ENCODE measurements around the gene RFLNA.

Gene RFLNA

DNA sequence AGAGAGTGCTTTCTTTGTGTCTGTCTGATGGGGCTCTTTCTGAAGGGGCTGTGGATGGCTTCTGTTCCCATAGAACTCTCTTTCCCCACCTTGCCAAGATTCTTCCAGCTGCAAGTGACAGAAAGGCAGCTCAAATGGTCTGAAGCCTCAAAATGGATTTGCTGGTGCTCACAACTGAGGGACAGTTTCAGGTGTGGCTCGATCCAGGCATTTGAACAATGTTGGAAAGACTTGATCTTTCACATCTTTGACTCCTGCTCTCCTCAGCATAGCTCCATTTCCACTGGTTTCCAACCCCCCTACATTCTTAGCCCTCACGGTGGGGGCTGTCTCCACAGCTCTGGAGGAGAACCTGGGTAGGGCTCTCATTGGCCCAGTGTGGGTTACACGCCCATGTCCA lies 15.9 kb downstream of the RFLNA start:
- no peaks in the 10 kb centered on the region for H3K9me3 ChIP-seq (ENCODE audit: low read length)
- H3K27me3 ChIP-seq (ENCODE audit: insufficient read depth, low read length) = no peaks in the 10 kb centered on the region
- H3K4me3 ChIP-seq (ENCODE audit: low read length) = no peak overlapping the region
- H3K36me3 ChIP-seq (ENCODE audit: insufficient read depth, low read length) = no peaks in the 10 kb centered on the region
- H3K4me1 ChIP-seq (ENCODE audit: insufficient read depth, low read length) = no peaks in the 10 kb centered on the region
- H2AFZ ChIP-seq (ENCODE audit: low read depth, low read length) = no peak overlapping the region

DNA sequence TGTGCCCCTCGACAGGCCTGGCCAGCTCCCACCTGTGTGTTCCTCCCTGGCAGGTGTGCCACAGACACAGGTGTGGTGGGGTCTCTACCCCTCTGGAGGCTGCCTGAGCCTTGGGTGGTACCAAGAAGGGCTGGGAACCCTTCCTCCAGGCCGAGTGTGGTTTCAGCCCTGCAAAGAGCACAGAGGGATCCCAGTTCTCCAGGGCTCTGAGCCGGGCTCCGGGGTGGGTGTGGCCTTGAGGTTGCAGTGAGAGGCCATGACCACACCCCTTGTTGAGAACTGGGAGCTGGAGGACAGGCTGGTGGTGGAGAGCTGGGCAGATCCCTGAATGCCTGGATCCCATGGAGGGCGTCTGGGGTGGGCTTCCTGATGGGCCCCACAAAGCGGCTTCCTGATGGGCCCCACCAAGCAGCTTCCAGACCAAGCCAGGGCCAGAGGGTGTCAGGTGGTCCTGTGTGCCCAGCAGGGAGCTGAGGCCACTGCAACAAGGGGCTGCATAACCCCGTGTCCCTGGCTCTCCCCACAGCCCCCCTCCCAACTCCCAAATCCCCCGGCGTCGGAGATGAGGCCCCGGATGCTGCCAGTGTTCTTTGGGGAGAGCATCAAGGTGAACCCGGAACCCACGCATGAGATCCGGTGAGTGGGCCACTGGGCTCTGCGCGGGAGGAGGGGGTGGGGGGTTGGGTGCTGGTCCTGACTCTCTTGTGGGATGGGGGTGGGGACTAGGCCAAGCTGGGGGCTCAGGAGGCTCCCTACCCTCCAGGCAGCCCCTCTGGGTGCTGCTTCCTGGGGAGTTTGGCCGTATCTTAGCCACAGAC lies 16.6 kb downstream of the RFLNA start:
- Histone ChIP-seq H3K9me3 (ENCODE audit: low read length) (no peaks in the 10 kb centered on the region), H3K27me3 (ENCODE audit: insufficient read depth, low read length) (no peaks in the 10 kb centered on the region), H3K4me3 (ENCODE audit: low read length) (no peak overlapping the region), H2AFZ (ENCODE audit: low read depth, low read length) (no peak overlapping the region), H3K4me1 (ENCODE audit: insufficient read depth, low read length) (no peaks in the 10 kb centered on the region), H3K36me3 (ENCODE audit: insufficient read depth, low read length) (no peaks in the 10 kb centered on the region)

DNA sequence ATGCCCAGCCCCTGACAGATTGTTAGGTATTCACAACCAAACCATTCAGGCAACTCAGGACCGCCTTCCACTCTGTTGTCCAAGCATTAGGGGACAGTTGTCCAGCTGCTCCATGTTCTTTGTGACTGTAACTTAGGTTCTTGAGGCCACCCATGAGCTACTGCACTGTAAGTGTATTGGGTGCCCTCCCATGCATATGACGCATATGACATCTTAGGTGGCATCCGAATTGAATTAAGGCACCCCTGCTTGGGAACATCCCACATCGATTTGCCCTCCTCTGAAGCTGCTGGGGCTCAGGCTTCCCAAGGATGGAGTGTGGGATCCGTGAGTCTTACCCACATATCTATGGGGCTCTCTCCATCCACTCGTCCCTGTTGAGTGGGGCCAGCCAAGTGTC lies 17.7 kb downstream of the RFLNA start:
- no peaks in the 10 kb centered on the region for H3K4me1 ChIP-seq (ENCODE audit: insufficient read depth, low read length)
- no peak overlapping the region for H2AFZ ChIP-seq (ENCODE audit: low read depth, low read length)
- no peaks in the 10 kb centered on the region for H3K36me3 ChIP-seq (ENCODE audit: insufficient read depth, low read length)
- H3K27me3 ChIP-seq (ENCODE audit: insufficient read depth, low read length) = no peaks in the 10 kb centered on the region
- H3K4me3 ChIP-seq (ENCODE audit: low read length) = no peak overlapping the region
- no peaks in the 10 kb centered on the region for H3K9me3 ChIP-seq (ENCODE audit: low read length)

DNA sequence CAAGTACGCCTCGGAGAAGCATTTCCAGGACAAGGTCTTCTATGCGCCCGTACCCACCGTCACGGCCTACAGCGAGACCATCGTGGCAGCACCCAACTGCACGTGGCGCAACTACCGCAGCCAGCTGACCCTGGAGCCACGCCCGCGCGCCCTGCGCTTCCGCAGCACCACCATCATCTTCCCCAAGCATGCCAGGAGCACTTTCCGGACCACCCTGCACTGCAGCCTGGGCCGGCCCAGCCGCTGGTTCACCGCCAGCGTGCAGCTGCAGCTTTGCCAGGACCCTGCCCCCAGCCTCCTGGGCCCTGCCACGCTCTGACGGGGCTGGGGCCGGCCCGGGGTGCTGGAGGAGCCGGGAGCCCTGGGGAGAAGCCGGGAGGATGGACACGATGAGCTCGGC lies 19.3 kb downstream of the RFLNA start:
- no peak overlapping the region for H2AFZ ChIP-seq (ENCODE audit: low read depth, low read length)
- H3K27me3 ChIP-seq (ENCODE audit: insufficient read depth, low read length) = no peaks in the 10 kb centered on the region
- no peaks in the 10 kb centered on the region for H3K9me3 ChIP-seq (ENCODE audit: low read length)
- H3K4me1 ChIP-seq (ENCODE audit: insufficient read depth, low read length) = no peaks in the 10 kb centered on the region
- no peaks in the 10 kb centered on the region for H3K36me3 ChIP-seq (ENCODE audit: insufficient read depth, low read length)
- no peak overlapping the region for H3K4me3 ChIP-seq (ENCODE audit: low read length)

DNA sequence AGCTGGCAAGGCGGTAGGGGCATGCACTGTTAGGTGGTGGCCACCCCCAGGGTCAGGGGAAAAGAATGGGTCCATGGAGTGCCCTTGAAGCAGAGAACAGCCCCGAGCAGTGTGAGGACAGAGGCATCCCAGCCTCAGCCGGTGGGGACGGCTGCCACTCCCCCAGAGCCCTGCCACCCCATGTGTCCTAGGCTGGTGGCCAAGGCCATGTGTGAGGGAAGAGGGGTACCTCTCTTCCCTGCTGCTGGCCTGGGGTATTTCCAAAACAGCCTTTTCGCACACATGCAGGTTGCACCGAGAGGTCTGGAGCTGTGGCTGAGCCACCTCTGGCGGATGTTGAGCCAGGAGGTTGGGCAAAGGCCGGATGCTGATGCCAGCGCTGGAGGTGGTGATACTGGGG lies 19.9 kb downstream of the RFLNA start:
- no peaks in the 10 kb centered on the region for H3K9me3 ChIP-seq (ENCODE audit: low read length)
- no peak overlapping the region for H2AFZ ChIP-seq (ENCODE audit: low read depth, low read length)
- H3K4me1 ChIP-seq (ENCODE audit: insufficient read depth, low read length) = no peaks in the 10 kb centered on the region
- no peaks in the 10 kb centered on the region for H3K36me3 ChIP-seq (ENCODE audit: insufficient read depth, low read length)
- H3K27me3 ChIP-seq (ENCODE audit: insufficient read depth, low read length) = no peaks in the 10 kb centered on the region
- H3K4me3 ChIP-seq (ENCODE audit: low read length) = no peak overlapping the region

DNA sequence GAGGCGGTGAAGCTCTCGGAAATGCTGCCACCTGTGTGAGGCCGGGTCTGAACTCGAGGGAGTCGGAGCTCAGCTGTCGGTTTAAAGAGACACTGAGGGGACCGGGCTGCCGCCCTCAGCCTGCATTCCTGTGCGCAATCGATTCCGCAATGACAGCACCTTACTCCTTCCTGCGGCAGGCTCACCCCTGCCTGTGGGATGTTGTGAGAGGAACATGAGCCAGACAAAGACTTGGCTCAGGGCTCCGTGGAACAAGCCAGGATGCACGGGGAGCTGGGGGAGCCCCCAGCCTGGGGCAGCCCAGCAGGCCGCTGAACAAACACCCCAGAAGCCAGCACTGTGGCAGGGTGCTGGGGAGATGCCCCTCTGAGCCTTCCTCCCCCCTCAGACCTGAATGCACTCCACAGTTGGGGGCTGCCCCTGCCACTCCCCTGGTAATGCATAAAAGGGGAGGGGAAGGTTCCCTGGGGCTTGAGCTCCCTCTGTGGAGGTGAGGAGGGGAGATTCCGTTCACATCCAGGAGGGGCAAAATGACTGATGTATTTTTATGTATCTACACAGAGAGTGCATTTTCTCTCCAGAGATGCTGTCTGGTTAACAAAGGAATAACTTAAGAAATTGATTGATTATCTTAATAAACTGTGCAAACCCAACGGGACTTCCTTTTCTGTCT lies 20.6 kb downstream of the RFLNA start:
- Histone ChIP-seq H3K4me3 (ENCODE audit: low read length) (no peak overlapping the region), H3K36me3 (ENCODE audit: insufficient read depth, low read length) (no peaks in the 10 kb centered on the region), H3K27me3 (ENCODE audit: insufficient read depth, low read length) (no peaks in the 10 kb centered on the region), H2AFZ (ENCODE audit: low read depth, low read length) (no peak overlapping the region), H3K9me3 (ENCODE audit: low read length) (no peaks in the 10 kb centered on the region), H3K4me1 (ENCODE audit: insufficient read depth, low read length) (no peaks in the 10 kb centered on the region)

DNA sequence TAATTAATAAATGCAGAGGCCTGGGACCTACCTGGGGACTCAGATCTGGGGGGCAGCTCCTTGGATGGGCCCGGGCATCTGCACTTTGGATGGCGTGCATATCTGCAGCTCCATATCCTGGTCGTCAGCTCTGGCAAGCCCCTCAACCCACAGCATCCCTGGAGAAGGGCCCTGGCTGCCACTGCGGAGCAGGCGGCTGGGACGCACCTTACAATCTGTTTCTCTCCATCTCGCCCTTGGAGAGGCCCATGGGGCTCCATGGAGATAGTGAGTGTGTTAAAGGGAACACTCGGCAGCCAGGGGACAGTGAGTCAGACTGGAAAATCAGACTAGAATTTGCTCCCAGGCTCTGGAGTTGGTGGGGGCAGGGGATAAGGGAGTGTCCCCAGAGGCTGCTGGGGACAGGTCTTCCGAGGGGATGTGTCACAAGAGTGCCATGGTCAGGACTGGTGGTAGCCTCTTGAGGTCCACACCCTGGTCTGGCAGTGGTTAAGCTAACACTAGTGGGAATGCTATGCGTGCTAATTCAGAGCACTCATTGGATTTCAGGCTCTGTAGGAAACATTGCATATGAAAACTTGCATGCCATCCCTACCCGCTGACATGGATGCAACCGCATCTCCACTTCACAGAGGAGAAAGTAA lies 21.5 kb downstream of the RFLNA start:
- Histone ChIP-seq H3K9me3 (ENCODE audit: low read length) (no peaks in the 10 kb centered on the region), H3K36me3 (ENCODE audit: insufficient read depth, low read length) (no peaks in the 10 kb centered on the region)

DNA sequence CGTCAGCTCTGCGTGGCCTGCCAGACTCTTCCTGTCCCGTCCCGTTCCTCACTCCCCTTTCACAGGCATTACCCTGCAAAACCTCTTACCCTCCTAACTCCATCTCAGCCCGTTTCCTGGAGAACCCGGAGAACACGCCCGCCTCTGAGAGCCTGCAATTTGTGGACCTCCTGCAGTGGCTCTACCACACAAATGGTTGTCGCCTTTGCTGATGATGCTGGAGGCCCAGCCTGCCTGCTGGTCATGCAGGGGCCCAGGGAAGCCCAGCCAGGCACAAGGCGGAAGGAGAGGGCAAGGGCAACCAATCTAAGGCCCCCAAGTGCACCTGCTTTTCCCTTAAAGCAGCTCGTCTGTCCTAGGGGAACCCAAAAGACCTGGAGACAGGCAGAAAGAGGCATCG lies 22.5 kb downstream of the RFLNA start:
- no peaks in the 10 kb centered on the region for H3K27me3 ChIP-seq (ENCODE audit: insufficient read depth, low read length)
- H3K4me3 ChIP-seq (ENCODE audit: low read length) = no peak overlapping the region
- no peaks in the 10 kb centered on the region for H3K9me3 ChIP-seq (ENCODE audit: low read length)
- no peaks in the 10 kb centered on the region for H3K4me1 ChIP-seq (ENCODE audit: insufficient read depth, low read length)
- no peak overlapping the region for H2AFZ ChIP-seq (ENCODE audit: low read depth, low read length)
- H3K36me3 ChIP-seq (ENCODE audit: insufficient read depth, low read length) = no peaks in the 10 kb centered on the region

More for the DNA sequence above, 21.5 kb downstream of the RFLNA start:
- Histone ChIP-seq H3K4me1 (ENCODE audit: insufficient read depth, low read length) (no peaks in the 10 kb centered on the region), H2AFZ (ENCODE audit: low read depth, low read length) (no peak overlapping the region), H3K27me3 (ENCODE audit: insufficient read depth, low read length) (no peaks in the 10 kb centered on the region), H3K4me3 (ENCODE audit: low read length) (no peak overlapping the region)

DNA sequence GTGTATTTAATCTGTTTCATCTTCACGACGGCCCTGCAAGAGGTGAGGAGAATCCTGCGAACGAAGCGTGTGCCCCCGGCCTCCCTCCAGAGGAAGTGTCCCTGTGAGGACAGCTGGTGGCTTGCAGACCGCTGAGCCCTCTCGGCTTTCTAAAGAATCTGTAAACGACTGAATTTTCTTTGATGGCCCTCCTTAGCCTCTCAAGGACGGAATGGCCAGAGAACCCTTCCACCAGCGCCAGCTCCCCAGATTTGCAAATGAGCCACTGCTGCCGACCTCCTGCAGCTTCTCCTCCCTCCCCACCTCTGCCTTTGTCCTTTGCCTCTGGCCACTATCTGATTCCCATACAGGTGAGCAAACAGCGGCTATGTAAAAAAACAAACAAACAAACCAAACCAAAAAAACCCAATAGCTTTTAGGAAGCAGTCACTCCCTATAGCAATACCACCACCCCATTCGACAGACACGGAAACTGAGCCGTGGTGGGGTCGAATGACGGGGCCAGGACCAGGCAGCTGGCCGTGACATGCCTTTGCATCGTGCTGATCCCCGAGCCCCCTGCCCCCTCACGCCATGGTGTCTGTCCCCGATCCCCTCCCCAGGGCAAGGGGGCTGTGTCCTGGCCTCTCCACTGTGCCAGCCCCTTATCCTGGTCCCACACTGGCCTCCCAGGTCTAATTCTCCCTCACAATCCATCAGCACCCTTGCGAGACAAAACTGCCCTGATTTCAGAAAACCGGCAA lies 23.6 kb downstream of the RFLNA start:
- no peak overlapping the region for H3K4me3 ChIP-seq (ENCODE audit: low read length)
- no peak overlapping the region for H2AFZ ChIP-seq (ENCODE audit: low read depth, low read length)
- H3K36me3 ChIP-seq (ENCODE audit: insufficient read depth, low read length) = peaks cover under 1% of the 10 kb centered on the region
- H3K4me1 ChIP-seq (ENCODE audit: insufficient read depth, low read length) = no peaks in the 10 kb centered on the region
- H3K9me3 ChIP-seq (ENCODE audit: low read length) = peaks cover 6% of the 10 kb centered on the region
- no peaks in the 10 kb centered on the region for H3K27me3 ChIP-seq (ENCODE audit: insufficient read depth, low read length)

DNA sequence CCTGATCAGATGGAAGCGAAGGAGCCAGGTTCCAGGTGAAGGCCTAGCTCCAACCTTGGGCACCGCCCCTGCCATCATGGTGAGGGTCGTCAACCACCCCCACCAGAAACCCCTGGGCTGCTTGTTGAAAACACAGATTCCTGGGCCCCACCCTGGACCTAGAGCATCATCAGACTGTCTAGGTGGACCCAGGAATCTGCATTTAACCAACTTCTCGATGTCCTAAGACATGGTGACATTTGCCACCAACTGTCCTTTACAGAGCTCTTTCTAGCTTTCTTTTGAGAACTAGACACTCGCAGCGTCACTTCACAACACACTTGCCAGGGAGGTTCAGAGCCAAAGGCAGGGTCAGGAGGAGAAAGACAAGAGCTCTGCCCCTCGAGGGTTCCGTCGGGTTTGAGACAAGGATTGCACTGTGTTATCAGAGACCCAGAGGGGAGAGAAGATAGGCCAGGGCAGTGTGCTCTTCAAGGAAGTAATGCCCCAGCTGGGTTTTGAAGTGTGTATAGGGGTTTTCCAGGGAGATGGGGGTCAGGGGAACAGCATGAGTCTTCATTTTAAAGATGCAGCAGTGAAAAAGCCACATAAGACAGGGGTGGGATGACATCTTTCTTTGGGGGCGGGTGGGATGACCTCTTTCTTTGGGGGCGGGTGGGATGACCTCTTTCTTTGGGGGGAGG lies 24.6 kb downstream of the RFLNA start:
- H3K36me3 ChIP-seq (ENCODE audit: insufficient read depth, low read length) = peaks cover 11% of the 10 kb centered on the region
- H3K27me3 ChIP-seq (ENCODE audit: insufficient read depth, low read length) = no peaks in the 10 kb centered on the region
- no peak overlapping the region for H3K4me3 ChIP-seq (ENCODE audit: low read length)
- peaks cover 17% of the 10 kb centered on the region for H3K9me3 ChIP-seq (ENCODE audit: low read length)
- no peak overlapping the region for H2AFZ ChIP-seq (ENCODE audit: low read depth, low read length)
- no peaks in the 10 kb centered on the region for H3K4me1 ChIP-seq (ENCODE audit: insufficient read depth, low read length)

DNA sequence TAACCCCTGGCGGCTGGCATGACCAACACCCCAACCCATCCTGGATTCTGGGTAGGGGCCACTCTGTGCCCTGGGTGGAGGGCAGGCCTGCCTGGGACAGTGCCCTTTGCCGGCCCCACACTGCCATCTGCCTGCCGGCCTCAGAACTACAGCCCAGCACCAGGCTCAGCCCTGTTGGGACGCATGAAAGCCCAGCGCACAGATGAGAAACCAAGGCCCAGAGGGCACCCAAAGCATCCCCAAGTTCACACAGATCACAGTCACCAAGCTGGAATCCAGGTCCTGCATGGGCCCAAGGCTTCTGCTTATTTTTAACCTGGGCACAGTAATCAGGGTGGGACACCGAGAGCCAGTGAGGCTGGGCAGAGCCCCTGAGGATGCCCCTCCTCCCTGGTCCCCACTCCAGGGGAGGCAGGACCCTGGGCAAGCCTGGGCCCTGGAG lies 26.2 kb downstream of the RFLNA start:
- Histone ChIP-seq H3K4me3 (ENCODE audit: low read length) (no peak overlapping the region), H3K9me3 (ENCODE audit: low read length) (peaks cover 27% of the 10 kb centered on the region), H3K27me3 (ENCODE audit: insufficient read depth, low read length) (no peaks in the 10 kb centered on the region), H3K36me3 (ENCODE audit: insufficient read depth, low read length) (peaks cover 18% of the 10 kb centered on the region), H3K4me1 (ENCODE audit: insufficient read depth, low read length) (no peaks in the 10 kb centered on the region), H2AFZ (ENCODE audit: low read depth, low read length) (no peak overlapping the region)

DNA sequence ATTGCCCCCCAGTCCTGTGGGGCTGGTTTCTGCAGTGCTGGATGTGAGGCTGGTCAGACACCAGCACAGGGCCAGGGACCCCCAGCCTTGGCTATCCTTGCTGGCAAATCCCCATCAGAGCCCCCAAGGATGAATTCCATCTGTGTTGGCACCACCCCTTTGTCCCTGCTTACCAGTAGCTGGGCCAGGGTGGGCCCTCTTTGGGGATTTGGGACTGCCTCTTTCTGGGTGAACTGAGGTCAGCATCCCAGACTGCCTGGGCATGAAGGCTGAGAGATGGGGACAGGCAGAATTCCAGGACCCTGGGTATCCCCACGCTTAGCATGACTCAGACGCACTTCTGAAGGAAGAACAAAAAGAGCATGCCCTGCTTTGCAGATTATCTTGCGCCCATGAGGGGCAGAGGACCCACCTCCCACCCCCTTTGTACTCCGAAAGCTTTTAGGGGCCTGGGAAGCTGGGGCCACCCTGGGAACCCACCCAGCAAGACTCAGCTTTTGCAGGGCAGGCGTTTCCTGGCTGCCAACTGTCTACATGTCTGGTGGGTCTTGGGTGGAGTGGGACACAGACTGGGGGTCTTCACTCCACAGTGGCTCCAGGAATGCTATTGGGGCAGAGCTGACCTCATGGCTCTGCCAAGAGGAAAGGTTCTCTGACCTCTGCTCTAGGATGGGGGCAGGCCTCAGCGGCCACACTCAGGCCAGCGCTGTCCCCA lies 26.8 kb downstream of the RFLNA start:
- H3K27me3 ChIP-seq (ENCODE audit: insufficient read depth, low read length) = no peaks in the 10 kb centered on the region
- peaks cover 24% of the 10 kb centered on the region for H3K36me3 ChIP-seq (ENCODE audit: insufficient read depth, low read length)
- H3K9me3 ChIP-seq (ENCODE audit: low read length) = peaks cover 28% of the 10 kb centered on the region
- no peak overlapping the region for H2AFZ ChIP-seq (ENCODE audit: low read depth, low read length)
- H3K4me1 ChIP-seq (ENCODE audit: insufficient read depth, low read length) = no peaks in the 10 kb centered on the region
- H3K4me3 ChIP-seq (ENCODE audit: low read length) = no peak overlapping the region

All from neuron (in vitro differentiated cells).